Measurements from ENCODE around the gene PDGFD.

DNA sequence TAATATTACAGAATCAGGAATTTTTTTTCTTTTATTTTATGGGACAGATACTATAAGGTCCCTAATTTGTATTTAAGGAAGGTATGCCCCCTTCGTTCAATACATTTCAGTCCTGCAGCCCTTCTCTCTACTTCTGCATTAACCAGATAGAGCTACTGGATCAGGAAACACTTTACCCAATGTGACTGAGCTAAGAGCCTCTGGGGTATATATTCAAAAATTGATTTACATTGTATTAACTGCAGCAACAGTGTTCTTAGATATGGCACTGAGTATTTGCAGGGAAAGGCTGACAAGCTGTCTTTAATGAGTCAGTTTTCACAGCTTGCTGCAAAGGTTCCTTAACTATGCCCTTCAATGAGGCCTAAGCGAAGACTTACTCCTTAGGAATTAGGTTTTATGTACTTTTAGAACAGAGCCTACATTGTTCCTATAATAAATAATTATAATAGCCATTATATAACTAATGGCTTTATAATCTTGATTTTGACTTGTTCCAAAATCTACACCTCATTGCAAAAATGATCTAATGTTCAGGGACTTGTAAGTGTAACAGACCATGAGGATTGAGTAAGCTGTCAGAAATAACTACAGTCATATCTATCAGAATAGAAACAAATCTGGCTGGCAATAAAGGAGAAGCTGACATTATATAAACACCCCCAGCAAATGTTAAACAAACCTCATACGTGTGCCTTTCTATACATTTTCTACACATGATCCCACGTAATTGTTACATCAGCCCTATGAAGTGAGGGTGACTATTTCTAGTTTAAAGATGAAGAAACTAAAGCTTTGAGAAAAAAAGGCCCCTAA lies 72.5 kb downstream of the PDGFD start:
- TF ChIP-seq, protein P1, sequence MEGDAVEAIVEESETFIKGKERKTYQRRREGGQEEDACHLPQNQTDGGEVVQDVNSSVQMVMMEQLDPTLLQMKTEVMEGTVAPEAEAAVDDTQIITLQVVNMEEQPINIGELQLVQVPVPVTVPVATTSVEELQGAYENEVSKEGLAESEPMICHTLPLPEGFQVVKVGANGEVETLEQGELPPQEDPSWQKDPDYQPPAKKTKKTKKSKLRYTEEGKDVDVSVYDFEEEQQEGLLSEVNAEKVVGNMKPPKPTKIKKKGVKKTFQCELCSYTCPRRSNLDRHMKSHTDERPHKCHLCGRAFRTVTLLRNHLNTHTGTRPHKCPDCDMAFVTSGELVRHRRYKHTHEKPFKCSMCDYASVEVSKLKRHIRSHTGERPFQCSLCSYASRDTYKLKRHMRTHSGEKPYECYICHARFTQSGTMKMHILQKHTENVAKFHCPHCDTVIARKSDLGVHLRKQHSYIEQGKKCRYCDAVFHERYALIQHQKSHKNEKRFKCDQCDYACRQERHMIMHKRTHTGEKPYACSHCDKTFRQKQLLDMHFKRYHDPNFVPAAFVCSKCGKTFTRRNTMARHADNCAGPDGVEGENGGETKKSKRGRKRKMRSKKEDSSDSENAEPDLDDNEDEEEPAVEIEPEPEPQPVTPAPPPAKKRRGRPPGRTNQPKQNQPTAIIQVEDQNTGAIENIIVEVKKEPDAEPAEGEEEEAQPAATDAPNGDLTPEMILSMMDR (IDR thresholded peaks at IDR 0.05): no peak
- TF ChIP-seq EP300 (IDR thresholded peaks at IDR 0.05) (no peak), POLR2A (IDR thresholded peaks at IDR 0.05) (no peak), POLR2AphosphoS5 (IDR thresholded peaks at IDR 0.05) (no peak)
